Measurements from ENCODE around the gene FGFBP2.

Gene FGFBP2

DNA sequence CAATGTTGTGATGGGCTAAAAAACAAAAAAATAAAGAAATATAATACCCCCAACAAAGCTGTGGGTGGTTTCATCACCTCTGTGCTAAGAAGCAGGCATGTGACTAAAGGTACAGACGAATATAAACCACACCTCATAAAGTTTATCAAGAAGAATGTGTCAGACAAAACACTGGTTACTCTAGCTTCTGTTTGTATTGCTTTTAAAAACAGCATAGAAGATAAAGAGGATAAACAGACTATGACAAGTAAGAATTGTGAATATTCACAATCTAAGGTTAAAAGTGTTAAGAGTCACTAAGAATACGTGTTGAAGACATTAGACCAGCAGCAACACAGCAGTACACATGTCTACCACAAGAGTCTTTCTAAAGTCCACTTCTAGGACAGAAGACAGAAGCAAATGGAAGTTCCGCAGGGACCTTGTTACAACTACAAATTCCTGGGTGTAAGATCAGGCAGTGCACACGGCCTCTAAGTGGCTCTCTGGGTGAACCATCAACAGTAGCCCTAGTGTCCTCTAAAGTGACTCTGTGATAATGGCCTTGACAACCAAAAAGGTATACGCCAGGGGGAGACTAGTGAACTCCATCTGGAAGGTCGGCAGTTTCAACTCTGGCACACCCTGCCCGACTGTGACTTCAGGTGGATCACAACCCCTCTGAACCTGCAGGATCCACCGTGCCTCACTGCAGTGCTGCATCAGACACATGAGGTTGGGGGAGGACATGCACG lies 8.3 kb upstream of the FGFBP2 start:
- Histone ChIP-seq H3K27ac (ENCODE audit: extremely low read depth, low read depth, low read length) (no peak overlapping the region), H3K4me3 (ENCODE audit: low read depth, low read length) (no peak overlapping the region), H3K4me1 (ENCODE audit: control insufficient read depth, insufficient read depth, low read length) (no peaks in the 10 kb centered on the region), H3K36me3 (ENCODE audit: control insufficient read depth in 2 of 2, insufficient read depth in 1 of 2, low read length in 2 of 2) (no peaks in the 10 kb centered on the region), H3K9me3 (ENCODE audit: control insufficient read depth, insufficient read depth, low read depth, low read length) (no peaks in the 10 kb centered on the region)
- TF ChIP-seq, protein P1, sequence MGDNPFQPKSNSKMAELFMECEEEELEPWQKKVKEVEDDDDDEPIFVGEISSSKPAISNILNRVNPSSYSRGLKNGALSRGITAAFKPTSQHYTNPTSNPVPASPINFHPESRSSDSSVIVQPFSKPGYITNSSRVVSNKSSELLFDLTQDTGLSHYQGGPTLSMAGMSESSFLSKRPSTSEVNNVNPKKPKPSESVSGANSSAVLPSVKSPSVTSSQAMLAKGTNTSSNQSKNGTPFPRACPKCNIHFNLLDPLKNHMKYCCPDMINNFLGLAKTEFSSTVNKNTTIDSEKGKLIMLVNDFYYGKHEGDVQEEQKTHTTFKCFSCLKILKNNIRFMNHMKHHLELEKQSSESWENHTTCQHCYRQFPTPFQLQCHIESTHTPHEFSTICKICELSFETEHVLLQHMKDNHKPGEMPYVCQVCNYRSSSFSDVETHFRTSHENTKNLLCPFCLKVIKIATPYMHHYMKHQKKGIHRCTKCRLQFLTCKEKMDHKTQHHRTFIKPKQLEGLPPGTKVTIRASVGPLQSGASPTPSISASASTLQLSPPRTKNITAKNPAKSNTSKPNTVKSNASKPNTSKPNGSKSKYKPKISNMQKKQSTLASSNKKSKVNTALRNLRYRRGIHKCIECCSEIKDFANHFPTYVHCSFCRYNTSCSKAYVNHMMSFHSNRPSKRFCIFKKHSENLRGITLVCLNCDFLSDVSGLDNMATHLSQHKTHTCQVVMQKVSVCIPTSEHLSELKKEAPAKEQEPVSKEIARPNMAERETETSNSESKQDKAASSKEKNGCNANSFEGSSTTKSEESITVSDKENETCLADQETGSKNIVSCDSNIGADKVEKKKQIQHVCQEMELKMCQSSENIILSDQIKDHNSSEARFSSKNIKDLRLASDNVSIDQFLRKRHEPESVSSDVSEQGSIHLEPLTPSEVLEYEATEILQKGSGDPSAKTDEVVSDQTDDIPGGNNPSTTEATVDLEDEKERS (tag by site-specific recombination; IDR thresholded peaks at IDR 0.05): no peak
- TF ChIP-seq GLIS2 (tag by site-specific recombination; IDR thresholded peaks at IDR 0.05): no peak
- no peak for TF ChIP-seq ZNF335 (tag by site-specific recombination; conservative IDR thresholded peaks at IDR 0.05)
- no peak for TF ChIP-seq FEZF1 (tag by site-specific recombination; IDR thresholded peaks at IDR 0.05)
- TF ChIP-seq ZNF660 (tag by site-specific recombination; IDR thresholded peaks at IDR 0.05): no peak
- TF ChIP-seq MZF1 (tag by site-specific recombination; IDR thresholded peaks at IDR 0.05; ENCODE audit: borderline replicate concordance): no peak
- no peak for TF ChIP-seq ZNF202 (tag by site-specific recombination; IDR thresholded peaks at IDR 0.05; ENCODE audit: borderline replicate concordance)
- TF ChIP-seq RBAK (tag by site-specific recombination; IDR thresholded peaks at IDR 0.05): no peak
- no peak for TF ChIP-seq ZNF776 (tag by site-specific recombination; IDR thresholded peaks at IDR 0.05; ENCODE audit: borderline replicate concordance)
- TF ChIP-seq ZNF37A (tag by site-specific recombination; IDR thresholded peaks at IDR 0.05): no peak
- TF ChIP-seq, protein P2, sequence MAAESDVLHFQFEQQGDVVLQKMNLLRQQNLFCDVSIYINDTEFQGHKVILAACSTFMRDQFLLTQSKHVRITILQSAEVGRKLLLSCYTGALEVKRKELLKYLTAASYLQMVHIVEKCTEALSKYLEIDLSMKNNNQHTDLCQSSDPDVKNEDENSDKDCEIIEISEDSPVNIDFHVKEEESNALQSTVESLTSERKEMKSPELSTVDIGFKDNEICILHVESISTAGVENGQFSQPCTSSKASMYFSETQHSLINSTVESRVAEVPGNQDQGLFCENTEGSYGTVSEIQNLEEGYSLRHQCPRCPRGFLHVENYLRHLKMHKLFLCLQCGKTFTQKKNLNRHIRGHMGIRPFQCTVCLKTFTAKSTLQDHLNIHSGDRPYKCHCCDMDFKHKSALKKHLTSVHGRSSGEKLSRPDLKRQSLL (tag by site-specific recombination; IDR thresholded peaks at IDR 0.05): no peak
- TF ChIP-seq ZNF768 (tag by site-specific recombination; IDR thresholded peaks at IDR 0.05): no peak
- TF ChIP-seq ZNF837 (tag by site-specific recombination; IDR thresholded peaks at IDR 0.05): no peak
- TF ChIP-seq YY1 (tag by site-specific recombination; IDR thresholded peaks at IDR 0.05): no peak
- CTCF ChIA-PET: interaction anchor here (0.8 kb wide), 1 partner anchor 89 kb away, joined by 5 read pairs; no protein-coding TSS in a partner anchor
- POLR2A ChIA-PET: no interaction called here

DNA sequence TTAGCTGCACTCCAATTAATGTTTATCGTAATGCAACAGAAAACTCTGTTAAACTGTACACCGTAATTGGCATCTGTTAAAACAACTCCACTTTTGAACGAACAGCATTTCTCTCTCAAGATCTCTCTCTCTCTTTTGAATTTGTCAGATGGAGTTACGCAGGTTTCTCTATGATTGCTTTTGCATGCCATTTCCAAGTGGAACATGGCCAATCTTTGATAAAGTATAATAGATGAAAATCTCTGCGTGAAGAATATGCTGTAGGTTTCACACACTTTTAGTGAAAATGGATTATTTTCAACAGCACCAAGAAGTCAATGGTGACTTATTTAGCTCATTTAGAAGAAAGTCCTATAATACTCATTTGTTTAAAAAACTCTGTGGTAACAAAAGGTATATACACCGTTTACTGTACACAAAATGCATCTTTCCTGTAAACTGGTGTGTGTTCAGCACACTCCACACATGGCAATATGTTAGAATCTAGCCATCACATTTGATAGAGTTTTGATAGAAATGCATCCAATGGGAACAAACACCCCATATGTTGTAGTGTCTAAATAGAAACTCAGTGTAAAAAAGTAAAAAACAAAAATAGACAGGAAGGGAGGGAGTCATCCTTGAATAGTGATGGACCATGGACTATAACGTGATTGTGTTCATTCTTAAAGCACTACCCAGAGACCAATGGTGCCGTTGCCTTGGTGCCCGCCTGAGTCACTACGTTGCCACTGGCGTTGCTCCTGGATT lies 5.8 kb upstream of the FGFBP2 start:
- Histone ChIP-seq H3K27ac (ENCODE audit: extremely low read depth, low read depth, low read length) (no peak overlapping the region), H3K36me3 (ENCODE audit: control insufficient read depth in 2 of 2, insufficient read depth in 1 of 2, low read length in 2 of 2) (no peaks in the 10 kb centered on the region), H3K4me1 (ENCODE audit: control insufficient read depth, insufficient read depth, low read length) (no peaks in the 10 kb centered on the region), H3K9me3 (ENCODE audit: control insufficient read depth, insufficient read depth, low read depth, low read length) (no peaks in the 10 kb centered on the region), H3K4me3 (ENCODE audit: low read depth, low read length) (no peak overlapping the region)
- CTCF ChIA-PET: interaction anchor here (0.9 kb wide), 1 partner anchor 297 kb away, joined by 3 read pairs; no protein-coding TSS in a partner anchor
- TF ChIP-seq GLIS1 (tag by site-specific recombination; IDR thresholded peaks at IDR 0.05) (no peak), SETDB1 (IDR thresholded peaks at IDR 0.05; ENCODE audit: insufficient read length, low read length) (no peak), BCL11B (tag by site-specific recombination; IDR thresholded peaks at IDR 0.05; ENCODE audit: low read depth) (no peak), ZEB2 (tag by site-specific recombination; IDR thresholded peaks at IDR 0.05) (no peak), ZNF398 (tag by site-specific recombination; IDR thresholded peaks at IDR 0.05) (no peak), ZNF366 (tag by site-specific recombination; conservative IDR thresholded peaks at IDR 0.05) (no peak), ZNF600 (tag by site-specific recombination; IDR thresholded peaks at IDR 0.05) (no peak), HOXD13 (CRISPR knock-in tag; IDR thresholded peaks at IDR 0.05; ENCODE audit: borderline replicate concordance) (no peak), ZNF514 (tag by site-specific recombination; IDR thresholded peaks at IDR 0.05) (no peak), ZNF239 (tag by site-specific recombination; IDR thresholded peaks at IDR 0.05) (no peak), ZNF157 (tag by site-specific recombination; IDR thresholded peaks at IDR 0.05) (no peak)
- TF ChIP-seq, protein P3, sequence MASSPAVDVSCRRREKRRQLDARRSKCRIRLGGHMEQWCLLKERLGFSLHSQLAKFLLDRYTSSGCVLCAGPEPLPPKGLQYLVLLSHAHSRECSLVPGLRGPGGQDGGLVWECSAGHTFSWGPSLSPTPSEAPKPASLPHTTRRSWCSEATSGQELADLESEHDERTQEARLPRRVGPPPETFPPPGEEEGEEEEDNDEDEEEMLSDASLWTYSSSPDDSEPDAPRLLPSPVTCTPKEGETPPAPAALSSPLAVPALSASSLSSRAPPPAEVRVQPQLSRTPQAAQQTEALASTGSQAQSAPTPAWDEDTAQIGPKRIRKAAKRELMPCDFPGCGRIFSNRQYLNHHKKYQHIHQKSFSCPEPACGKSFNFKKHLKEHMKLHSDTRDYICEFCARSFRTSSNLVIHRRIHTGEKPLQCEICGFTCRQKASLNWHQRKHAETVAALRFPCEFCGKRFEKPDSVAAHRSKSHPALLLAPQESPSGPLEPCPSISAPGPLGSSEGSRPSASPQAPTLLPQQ (tag by site-specific recombination; IDR thresholded peaks at IDR 0.05): no peak
- POLR2A ChIA-PET: no interaction called here
